ENCODE data around the gene MLXIP. TPM values are rescaled to one million over a fixed set of nuclear protein-coding genes. Genes with fewer than 3 reads are reported as not detected.

MLXIP gene
- total RNA-seq: 34.2 and 35.7 TPM in 2 replicates

GRCh38 chr12:122078141-122079032 lies at the start of gene MLXIP:
Gene MLXIP (plus strand): TSS chr12:122078756. CDS start chr12:122078854, 98 bp downstream.
- H3K4me3 ChIP-seq (ENCODE audit: low read depth, low read length): peak within 1 kb of the TSS; percentile 78
- no peaks in the 10 kb centered on the region for H3K36me3 ChIP-seq (ENCODE audit: control insufficient read depth, insufficient read depth, low read length)
- TF ChIP-seq CTCF (IDR thresholded peaks at IDR 0.05; ENCODE audit: insufficient read depth, low read length, poor library complexity, severe bottlenecking): no peak
- no peak for DNase-seq (ENCODE audit: low read depth)
- no peaks in the 10 kb centered on the region for H3K27me3 ChIP-seq (ENCODE audit: control insufficient read depth, insufficient read depth, low read length)

- H3K27me3 ChIP-seq (ENCODE audit: control insufficient read depth, insufficient read depth, low read length): no peaks in the 10 kb centered on the region
- TF ChIP-seq CTCF (IDR thresholded peaks at IDR 0.05; ENCODE audit: insufficient read depth, low read length, poor library complexity, severe bottlenecking): no peak
- no peak overlapping the region for H3K4me3 ChIP-seq (ENCODE audit: low read depth, low read length)
- H3K36me3 ChIP-seq (ENCODE audit: control insufficient read depth, insufficient read depth, low read length): peaks cover 2% of the 10 kb centered on the region
- DNase-seq (ENCODE audit: low read depth): no peak
Measured at GRCh38 chr12:122028905-122029560, 49.5 kb upstream of the MLXIP start.

GRCh38 chr12:122029620-122030423 lies 48.7 kb upstream of the MLXIP start:
- DNase-seq (ENCODE audit: low read depth): no peak
- Histone ChIP-seq H3K27me3 (ENCODE audit: control insufficient read depth, insufficient read depth, low read length) (no peaks in the 10 kb centered on the region), H3K4me3 (ENCODE audit: low read depth, low read length) (no peak overlapping the region), H3K36me3 (ENCODE audit: control insufficient read depth, insufficient read depth, low read length) (peaks cover 2% of the 10 kb centered on the region)
- TF ChIP-seq CTCF (IDR thresholded peaks at IDR 0.05; ENCODE audit: insufficient read depth, low read length, poor library complexity, severe bottlenecking): no peak

- DNase-seq (ENCODE audit: low read depth): no peak
- TF ChIP-seq CTCF (IDR thresholded peaks at IDR 0.05; ENCODE audit: insufficient read depth, low read length, poor library complexity, severe bottlenecking): no peak
- Histone ChIP-seq H3K27me3 (ENCODE audit: control insufficient read depth, insufficient read depth, low read length) (no peaks in the 10 kb centered on the region), H3K36me3 (ENCODE audit: control insufficient read depth, insufficient read depth, low read length) (peaks cover 2% of the 10 kb centered on the region), H3K4me3 (ENCODE audit: low read depth, low read length) (no peak overlapping the region)
Measured at GRCh38 chr12:122030424-122031035, 48.0 kb upstream of the MLXIP start.

GRCh38 chr12:122031342-122032216 lies 47.0 kb upstream of the MLXIP start:
- TF ChIP-seq CTCF (IDR thresholded peaks at IDR 0.05; ENCODE audit: insufficient read depth, low read length, poor library complexity, severe bottlenecking): peak; percentile 84
- Histone ChIP-seq H3K36me3 (ENCODE audit: control insufficient read depth, insufficient read depth, low read length) (peaks cover 4% of the 10 kb centered on the region), H3K27me3 (ENCODE audit: control insufficient read depth, insufficient read depth, low read length) (no peaks in the 10 kb centered on the region), H3K4me3 (ENCODE audit: low read depth, low read length) (no peak overlapping the region)
- DNase-seq (ENCODE audit: low read depth): no peak

Measured in kidney epithelial cell (primary cell).